HG02588 (cell line): ENCODE results near the gene SMURF1.
"Not testable (repeated sequence)": the region's sequence is repeated elsewhere in the genome, so short reads cannot be mapped to it uniquely, and the experiment has no call there.

Experiments used
- ATAC-seq: cut with Tn5 transposase; IDR thresholded peaks from one replicate; pipeline ENCODE4 v1.9.1; 2021; ENCODE audit warnings: mild to moderate bottlenecking, moderate library complexity; ENCODE audit not compliant: unreplicated experiment

The SMURF1 gene

DNA sequence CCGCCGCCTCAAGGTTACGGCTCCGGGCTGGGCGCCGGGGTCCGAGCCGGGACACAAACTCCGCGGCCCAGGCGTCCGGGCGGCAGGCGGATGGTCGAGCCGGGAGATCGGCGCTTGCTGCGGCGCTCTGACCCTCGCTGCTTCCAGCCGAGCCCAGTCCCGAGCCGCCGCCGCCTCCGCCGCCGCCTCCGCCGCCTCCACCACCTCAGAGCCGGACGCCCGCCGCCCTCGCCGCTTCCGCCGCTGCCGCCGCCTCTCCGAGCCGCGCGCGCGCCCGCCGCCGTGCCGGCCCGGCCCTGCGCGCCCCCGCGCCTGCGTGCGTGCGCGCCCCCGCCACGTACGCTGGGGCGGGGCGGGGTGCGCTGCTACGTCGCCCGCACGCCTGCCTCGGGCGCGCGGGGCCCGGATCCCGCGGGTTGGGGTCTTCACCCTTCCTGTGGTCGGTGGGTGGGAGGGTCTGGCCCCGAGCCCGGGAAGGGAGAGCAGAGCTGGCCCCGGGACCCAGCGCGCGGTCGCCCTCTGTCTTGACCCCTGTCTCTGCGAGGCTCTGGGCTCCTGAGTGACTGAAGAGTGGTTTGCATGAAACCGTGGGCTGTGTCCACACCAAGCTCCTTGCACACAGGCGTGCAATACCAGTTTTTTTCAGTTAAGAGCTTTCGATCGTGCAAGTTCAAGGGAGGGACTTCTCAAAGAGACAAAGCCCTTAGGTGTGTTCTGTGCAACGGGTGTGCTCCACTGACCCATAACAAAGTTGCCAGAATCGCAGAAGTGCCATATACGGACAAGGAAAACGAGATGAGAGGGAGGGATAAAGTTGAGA lies at the start of gene SMURF1:
SMURF1 (minus strand) TSS at position 256 of the 820 bp plus-strand sequence. CDS start 328 bp downstream, outside the sequence.
- peak; percentile 68 for ATAC-seq

DNA sequence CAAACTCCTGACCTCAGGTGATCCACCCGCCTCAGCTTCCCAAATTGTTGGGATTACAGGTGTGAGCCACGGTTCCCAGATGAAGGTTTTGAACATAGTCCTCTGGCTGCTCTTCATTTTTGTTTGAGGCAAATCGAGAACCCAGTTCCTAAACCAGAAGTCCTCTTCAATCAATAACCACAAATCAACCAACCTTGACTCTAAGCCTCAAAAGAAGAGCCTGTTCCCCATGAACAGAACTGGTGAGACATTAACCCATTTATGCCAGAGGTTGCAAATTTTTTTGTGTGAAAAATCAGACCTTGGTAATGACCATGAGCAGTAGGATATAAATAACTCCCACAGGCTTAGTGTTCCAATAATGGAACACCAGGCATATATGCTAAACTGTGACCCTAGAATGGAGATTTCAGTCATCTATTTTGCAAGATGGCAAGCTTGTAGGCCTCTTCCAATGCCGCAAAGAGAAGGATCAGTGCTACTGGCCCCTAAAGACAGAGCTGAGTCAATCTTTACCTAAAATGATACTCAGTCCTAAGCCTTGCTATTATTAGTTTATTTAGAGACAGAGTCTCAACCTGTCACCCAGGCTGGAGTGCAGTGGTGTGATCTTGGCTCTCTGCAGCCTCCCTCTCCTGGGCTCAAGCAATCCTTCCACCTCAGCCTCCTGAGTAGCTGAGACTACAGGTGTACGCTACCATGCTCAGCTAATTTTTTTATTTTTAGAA lies 48.1 kb upstream of the SMURF1 start:
- ATAC-seq: no peak

DNA sequence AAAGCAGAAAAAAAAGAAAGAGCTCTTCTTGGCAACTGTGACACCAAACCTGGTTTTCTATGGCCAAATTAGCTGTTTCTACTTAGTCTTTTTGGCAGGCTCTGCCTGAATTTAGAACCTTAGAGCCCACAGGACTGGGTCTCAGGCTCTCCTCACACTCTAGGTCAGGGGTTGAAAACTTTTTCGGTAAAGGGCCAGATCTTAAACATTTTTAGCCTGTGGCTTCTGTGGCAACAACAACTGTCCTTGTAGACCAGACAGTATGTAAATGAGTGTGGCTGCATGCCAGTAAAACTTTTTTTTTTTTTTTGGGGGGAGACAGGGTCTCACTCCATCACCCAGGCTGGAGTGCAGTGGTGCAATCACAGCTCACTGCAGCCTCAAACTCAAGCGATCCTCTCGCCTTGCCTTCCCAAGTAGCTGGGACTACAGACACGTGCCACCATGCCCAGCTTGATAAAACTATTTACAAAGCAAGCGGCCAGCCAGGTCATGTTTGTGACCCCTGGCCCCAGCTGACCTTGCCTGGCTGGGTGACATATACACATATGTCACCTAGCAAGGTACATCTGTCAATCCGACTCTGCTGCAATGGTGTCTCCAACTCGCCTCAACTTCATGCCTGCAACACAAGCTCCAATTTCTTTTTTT lies 46.6 kb upstream of the SMURF1 start:
- no peak for ATAC-seq

GRCh38 chr7:99189222-99189621 lies 45.3 kb upstream of the SMURF1 start:
- no peak for ATAC-seq

DNA sequence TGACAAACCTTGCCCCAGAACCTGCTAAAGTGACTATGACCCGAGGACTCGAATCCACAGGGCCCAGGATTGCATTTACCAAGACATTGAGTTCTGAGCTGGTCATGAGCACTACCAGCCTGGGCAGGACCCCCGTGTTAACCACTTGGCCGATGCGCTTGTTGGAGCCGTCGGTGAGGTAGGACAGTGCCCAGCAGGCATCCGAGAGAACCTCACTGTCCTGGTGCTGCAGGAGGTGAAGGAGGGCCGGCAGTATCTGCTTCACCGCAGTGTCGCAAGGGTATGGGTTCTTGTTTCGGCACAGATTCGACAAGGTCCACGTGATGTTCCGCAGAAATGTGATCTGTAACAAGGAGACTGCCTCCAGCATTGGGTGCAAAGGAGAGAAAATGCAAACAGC lies 44.3 kb upstream of the SMURF1 start:
- ATAC-seq: no peak

DNA sequence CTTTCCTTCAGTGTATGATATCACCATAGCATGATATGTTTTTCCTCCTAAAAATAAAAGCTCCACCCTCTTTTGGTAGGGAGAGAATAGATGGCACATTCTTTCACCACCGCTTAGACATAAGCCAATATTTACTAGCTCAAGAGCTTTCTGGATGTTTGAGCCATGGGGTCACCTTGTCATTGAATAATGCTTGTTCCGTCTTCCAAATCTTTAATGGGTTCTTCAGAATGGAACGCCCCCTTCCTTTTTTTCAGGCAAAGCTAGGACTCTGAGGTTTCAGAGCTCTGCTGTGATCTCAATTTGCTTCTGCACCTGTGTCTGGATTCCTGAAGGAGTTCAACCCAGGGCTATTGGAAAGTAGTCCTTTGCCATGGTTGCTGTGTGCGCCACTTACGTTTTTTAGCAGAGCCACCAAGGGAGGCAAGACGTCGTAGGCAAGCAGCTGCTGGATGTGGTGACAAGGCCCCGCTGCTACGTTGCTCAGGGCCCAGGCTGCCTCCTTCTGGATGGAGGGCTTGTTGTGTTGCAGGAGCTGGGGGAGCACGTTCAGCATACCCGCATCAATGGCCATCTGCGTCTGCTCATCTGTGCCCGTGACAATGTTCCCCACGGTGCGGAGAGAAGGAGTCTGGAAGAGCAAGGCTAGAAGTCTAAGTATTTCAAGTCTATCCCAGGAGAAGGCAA lies 40.8 kb upstream of the SMURF1 start:
- no peak for ATAC-seq

DNA sequence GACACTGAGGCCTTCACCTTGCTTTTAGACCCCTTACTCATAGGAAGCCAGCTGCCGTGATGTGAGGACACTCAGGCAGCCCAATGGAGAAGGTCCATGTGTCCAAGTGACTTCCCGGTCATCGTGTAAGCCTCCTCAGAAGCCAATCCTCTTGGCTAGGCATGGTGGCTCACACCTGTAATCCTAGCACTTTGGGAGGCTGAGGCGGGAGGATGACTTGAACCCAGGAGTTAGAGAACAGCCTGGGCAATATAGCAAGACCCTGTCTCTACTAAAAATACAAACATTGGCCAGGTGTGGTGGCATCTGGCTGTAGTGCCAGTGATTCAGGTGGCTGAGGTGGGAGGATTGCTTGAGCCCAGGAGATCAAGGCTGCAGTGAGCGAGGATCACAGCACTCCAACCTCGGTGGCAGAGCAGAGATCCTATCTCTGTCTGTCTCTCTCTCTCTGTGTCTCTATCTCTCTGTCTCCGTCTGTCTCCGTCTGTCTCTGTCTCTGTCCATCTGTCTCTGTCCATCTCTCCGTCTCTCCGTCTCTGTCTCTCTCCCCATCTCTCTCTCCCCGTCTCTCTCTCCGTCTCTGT lies 36.3 kb upstream of the SMURF1 start:
- no peak for ATAC-seq

GRCh38 chr7:99177165-99177564 lies 33.3 kb upstream of the SMURF1 start:
- ATAC-seq: no peak

DNA sequence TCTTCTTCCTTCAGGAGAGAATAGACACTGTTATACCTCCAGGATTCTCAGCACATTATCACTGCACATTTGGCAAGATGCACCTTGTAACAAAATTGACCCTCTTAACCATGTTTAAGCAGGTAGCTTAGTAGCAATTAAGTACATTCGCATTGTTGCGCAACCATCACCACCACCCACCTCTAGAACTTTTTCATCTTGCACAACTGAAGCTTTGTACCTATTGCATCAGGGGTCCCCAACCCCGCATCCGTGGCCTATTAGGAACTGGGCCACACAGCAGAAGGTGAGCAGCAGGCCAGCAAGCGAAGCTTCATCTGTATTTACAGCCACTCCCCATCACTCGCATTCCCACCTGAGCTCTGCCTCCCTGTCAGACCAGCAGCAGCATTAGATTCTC lies 29.9 kb upstream of the SMURF1 start:
- no peak for ATAC-seq

GRCh38 chr7:99171731-99172130 lies 27.8 kb upstream of the SMURF1 start:
- no peak for ATAC-seq

DNA sequence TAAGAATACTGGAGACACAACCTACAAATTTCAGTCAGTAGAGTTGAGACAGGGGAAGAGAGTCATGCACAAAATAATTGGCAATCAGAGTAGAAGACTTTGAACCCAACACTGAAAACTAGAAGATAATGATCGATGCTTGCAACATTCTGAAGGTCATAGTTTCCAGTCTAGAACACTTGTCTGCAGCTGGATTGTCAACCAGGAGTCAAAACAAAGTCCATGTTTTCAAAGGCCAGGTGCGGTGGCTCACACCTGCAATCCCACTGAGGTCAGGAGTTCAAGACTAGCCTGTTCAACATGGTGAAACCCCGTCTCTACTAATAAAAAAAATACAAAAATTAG lies 26.8 kb upstream of the SMURF1 start:
- ATAC-seq: no peak

- ATAC-seq: no peak
These were observed 26.3 kb upstream of the SMURF1 start for GRCh38 chr7:99170065-99170729.

DNA sequence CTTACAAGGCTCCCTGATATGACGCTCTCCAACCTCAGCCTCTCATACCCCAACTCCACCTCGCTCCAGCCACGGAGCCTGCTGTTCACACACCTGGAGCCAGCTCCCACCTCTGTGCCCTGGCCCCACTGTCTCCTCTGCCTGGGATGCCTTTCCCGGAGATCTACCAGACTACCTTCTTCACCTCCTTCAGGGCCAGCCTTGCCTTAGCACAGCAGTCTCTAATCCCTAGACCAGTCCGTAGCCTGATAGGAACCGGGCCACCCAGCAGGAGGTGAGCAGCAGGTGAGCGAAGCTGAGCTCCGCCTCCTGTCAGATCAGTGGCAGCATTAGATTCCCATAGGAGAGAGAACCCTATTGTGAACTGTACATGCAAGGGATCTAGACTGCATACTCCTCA lies 23.2 kb upstream of the SMURF1 start:
- ATAC-seq: no peak

DNA sequence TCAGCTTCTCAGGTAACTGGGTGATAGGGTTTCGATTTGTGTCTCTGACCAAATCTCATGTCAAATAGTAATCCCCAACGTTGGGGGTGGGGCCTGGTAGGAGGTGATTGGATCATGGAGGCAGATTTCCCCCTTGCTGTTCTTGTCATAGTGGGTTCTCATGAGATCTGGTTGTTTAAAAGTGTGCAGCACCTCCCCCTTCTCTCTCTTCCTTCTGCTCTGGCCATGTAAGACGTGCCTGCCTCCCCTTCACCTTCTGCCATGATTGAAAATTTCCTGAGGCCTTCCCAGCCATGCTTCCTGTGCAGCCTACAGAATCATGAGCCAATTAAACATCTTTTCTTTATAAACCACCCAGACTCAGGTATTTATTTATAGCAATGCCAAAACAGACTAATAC lies 21.9 kb upstream of the SMURF1 start:
- no peak for ATAC-seq

DNA sequence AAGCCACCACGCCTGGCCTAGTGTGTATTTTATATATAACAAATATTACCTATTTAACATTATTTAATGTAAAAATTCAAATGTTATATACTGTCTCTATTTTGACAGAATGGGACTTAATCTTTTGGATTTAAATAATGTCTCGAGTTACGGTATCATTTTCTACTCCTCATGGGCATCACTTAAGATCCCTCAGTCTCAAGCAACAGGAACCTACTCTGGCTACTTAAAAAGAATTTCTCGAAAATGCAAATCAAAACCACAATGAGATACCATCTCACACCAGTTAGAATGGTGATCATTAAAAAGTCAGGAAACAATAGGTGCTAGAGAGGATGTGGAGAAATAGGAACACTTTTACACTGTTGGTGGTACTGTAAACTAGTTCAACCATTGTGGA lies 19.8 kb upstream of the SMURF1 start:
- ATAC-seq: not testable (repeated sequence)

DNA sequence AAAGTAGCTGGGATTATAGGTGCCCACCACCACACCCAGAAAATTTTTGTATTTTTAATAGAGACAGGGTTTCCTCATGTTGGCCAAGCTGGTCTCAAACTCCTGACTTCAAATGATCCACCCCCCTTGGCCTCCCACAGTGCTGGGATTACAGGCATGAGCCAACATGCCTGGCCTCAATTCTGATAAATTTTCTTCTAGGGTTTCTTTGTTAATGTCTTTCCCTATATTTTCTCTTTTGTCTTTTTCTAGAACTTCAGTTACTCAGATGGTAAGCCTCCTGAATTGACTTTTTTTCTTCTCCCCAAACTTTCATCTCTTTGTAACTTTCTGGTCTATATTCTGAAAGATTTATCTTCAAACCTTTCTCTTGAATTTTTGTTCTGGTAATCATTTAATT lies 12.7 kb upstream of the SMURF1 start:
- ATAC-seq: no peak

GRCh38 chr7:99155211-99155610 lies 11.3 kb upstream of the SMURF1 start:
- no peak for ATAC-seq

DNA sequence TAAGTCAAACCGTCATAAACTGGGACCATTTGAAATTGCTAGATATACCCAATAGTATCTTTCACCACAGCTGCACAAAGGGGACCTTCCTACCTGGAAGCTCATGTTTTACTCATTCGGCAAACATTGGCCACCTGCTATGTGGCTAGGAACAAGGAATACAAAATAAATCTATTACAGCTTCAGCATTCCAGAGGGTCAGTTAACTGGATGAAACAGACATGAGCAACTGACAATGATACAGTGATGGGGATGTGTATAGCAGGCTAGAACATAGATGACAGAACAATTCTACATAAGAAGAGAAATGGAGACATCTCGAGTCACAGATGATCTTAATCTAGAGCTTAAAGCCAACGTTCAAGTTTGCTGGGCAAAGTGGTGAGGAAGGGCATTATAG lies 3.1 kb upstream of the SMURF1 start:
- ATAC-seq: no peak

DNA sequence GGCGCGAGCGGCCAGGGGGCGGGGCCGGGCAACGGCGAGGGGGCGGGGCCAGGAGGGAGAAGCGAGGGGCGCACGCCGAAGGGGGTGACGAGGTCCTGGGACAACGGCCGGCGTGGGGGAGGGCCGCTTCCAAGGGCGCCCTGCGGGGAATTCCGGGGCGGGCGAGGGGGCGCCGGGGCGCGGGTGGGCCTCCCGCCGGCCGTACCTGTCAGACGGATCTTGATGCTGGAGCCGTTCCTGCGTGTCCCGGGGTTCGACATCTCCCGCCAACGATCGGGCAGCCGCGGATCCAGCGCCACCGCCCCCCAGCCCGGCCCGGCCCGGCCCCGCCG lies 421 bp downstream of the SMURF1 start:
- peak; percentile 24 for ATAC-seq

DNA sequence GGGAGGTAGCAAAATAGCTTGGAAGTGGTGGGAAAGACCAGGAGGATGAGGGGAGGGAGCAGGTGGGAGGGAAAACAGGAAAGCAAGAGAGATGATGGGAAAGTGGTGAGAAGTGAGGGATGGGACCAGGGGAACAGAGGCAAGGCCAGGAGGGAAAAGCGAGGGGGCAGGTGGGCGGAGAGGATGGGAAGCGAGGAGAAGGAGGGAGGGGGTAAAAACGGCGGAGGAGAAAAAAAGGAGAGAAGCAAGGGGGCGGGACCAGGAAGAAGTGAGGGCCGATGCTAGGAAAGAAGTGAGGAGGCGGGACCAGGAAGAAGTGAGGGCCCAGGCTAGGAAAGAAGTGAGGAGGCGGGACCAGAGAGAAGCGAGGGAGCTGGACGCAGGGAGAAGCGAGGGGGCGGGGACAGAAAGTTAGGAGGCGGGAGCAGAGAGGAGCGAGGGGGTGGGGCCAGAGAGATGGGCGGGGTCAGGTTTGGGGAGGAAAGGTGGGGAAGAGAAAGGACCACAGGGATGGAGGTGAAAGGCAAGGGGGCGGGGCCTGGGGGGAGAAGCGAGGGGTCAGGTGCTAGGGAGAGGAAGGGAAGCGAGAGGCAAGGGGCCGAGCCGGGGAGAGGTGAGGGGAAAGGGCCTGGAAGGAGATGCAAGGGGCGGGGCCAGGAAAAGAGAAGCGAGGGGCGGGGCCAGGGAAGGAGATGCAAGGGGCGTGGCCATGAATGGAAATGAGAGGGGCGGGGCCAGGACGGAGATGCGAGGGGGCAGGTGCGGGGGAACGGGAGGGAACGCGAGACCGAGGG lies 984 bp downstream of the SMURF1 start:
- peak; percentile 6 for ATAC-seq
